Measurements from ENCODE around the gene RHBG. TPM values are rescaled to one million over a fixed set of nuclear protein-coding genes. Genes with fewer than 3 reads are reported as not detected.
"Not testable (repeated sequence)": the region's sequence is repeated elsewhere in the genome, so short reads cannot be mapped to it uniquely, and the experiment has no call there.

Gene RHBG
- total and polyA plus RNA-seq, 2 donors (not counting 1 experiment from before 2014, with no cell fraction given), result not detected

GRCh38 chr1:156342166-156342955, 26.6 kb upstream of the RHBG start:
- peaks cover 23% of the 10 kb centered on the region for H3K27me3 Mint-ChIP-seq
- Histone ChIP-seq H3K4me3 (ENCODE audit: control extremely low read depth in 1 of 5, extremely low read depth in 1 of 5, insufficient read depth in 1 of 5, low read depth in 2 of 5, low read length in 4 of 5) (no peak overlapping the region), H3K79me2 (ENCODE audit: control insufficient read depth, insufficient read depth, low read length) (peaks cover 7% of the 10 kb centered on the region), H3K36me3 (replicated peaks in 1 of 2; ENCODE audit: control extremely low read depth in 1 of 2, control insufficient read depth in 1 of 2, extremely low read depth in 1 of 2, insufficient read depth in 2 of 2, low read length in 1 of 2) (no peaks in the 10 kb centered on the region), H3K4me2 (replicated peaks; ENCODE audit: low read depth, low read length, poor library complexity, severe bottlenecking) (no peak overlapping the region), H3K9ac (ENCODE audit: low read length) (no peak overlapping the region), H3K4me1 (ENCODE audit: control insufficient read depth in 2 of 2, insufficient read depth in 2 of 2, low read length in 2 of 2) (peaks cover 2 to 5% of the 10 kb centered on the region in 2 donors), H3K9me3 (ENCODE audit: control extremely low read depth in 1 of 3, control insufficient read depth in 2 of 3, insufficient read depth in 1 of 3, low read length in 2 of 3) (no peaks in the 10 kb centered on the region), H2AFZ (ENCODE audit: insufficient read depth, low read depth, low read length, poor library complexity, severe bottlenecking) (no peak overlapping the region), H3K27ac (ENCODE audit: low read length in 2 of 2) (no peak overlapping the region), H3K27me3 (replicated peaks in 1 of 4; ENCODE audit: control extremely low read depth in 1 of 4, control insufficient read depth in 3 of 4, insufficient read depth in 4 of 4, low read length in 3 of 4) (peaks cover 0 to 14% (median 2%) of the 10 kb centered on the region in 4 experiments), H4K20me1 (ENCODE audit: control insufficient read depth, insufficient read depth, low read length, poor library complexity, severe bottlenecking) (no peaks in the 10 kb centered on the region)
- intact Hi-C loops (cut with micrococcal nuclease), result no loop called here
- ChIA-PET POLR2A (no interaction called here), CTCF (interaction anchor here (0.6 to 1.5 kb wide), 5 partner anchors 14 to 393 kb away, joined by 3 to 4 read pairs (median 3); no protein-coding TSS in a partner anchor)
- DNase-seq (no peak), ATAC-seq (ENCODE audit: low read depth) (no peak)
- TF ChIP-seq CTCF (IDR thresholded peaks at IDR 0.05) (no peak), EZH2 (IDR thresholded peaks at IDR 0.05; ENCODE audit: borderline replicate concordance, insufficient read depth, low read depth, low read length, poor library complexity, severe bottlenecking) (no peak)
- peaks cover 12% of the 10 kb centered on the region for H3K4me1 Mint-ChIP-seq
- H3K9me3 Mint-ChIP-seq (ENCODE audit: insufficient read depth), result no peaks in the 10 kb centered on the region
- H3K4me3 Mint-ChIP-seq, result no peak overlapping the region
- no CpG with 5 or more reads among the region's 1 CpG for WGBS (ENCODE audit: insufficient coverage)
- no peak overlapping the region for H3K27ac Mint-ChIP-seq

GRCh38 chr1:156344409-156344808, 24.6 kb upstream of the RHBG start:
- peaks cover 24% of the 10 kb centered on the region for H3K27me3 Mint-ChIP-seq
- H3K27ac Mint-ChIP-seq, result no peak overlapping the region
- Histone ChIP-seq H2AFZ (ENCODE audit: insufficient read depth, low read depth, low read length, poor library complexity, severe bottlenecking) (no peak overlapping the region), H3K36me3 (replicated peaks in 1 of 2; ENCODE audit: control extremely low read depth in 1 of 2, control insufficient read depth in 1 of 2, extremely low read depth in 1 of 2, insufficient read depth in 2 of 2, low read length in 1 of 2) (no peaks in the 10 kb centered on the region), H3K4me1 (ENCODE audit: control insufficient read depth in 2 of 2, insufficient read depth in 2 of 2, low read length in 2 of 2) (no peaks in the 10 kb centered on the region), H3K4me3 (ENCODE audit: control extremely low read depth in 1 of 5, extremely low read depth in 1 of 5, insufficient read depth in 1 of 5, low read depth in 2 of 5, low read length in 4 of 5) (no peak overlapping the region), H3K9me3 (ENCODE audit: control extremely low read depth in 1 of 3, control insufficient read depth in 2 of 3, insufficient read depth in 1 of 3, low read length in 2 of 3) (no peaks in the 10 kb centered on the region), H3K27me3 (replicated peaks in 1 of 4; ENCODE audit: control extremely low read depth in 1 of 4, control insufficient read depth in 3 of 4, insufficient read depth in 4 of 4, low read length in 3 of 4) (peaks cover 0 to 17% (median 5%) of the 10 kb centered on the region in 4 experiments), H3K79me2 (ENCODE audit: control insufficient read depth, insufficient read depth, low read length) (no peaks in the 10 kb centered on the region), H3K27ac (ENCODE audit: low read length in 2 of 2) (no peak overlapping the region), H4K20me1 (ENCODE audit: control insufficient read depth, insufficient read depth, low read length, poor library complexity, severe bottlenecking) (no peaks in the 10 kb centered on the region), H3K4me2 (replicated peaks; ENCODE audit: low read depth, low read length, poor library complexity, severe bottlenecking) (no peak overlapping the region), H3K9ac (ENCODE audit: low read length) (no peak overlapping the region)
- intact Hi-C loops (cut with micrococcal nuclease), result no loop called here
- DNase-seq, result no peak
- ATAC-seq (ENCODE audit: low read depth), result no peak
- no peaks in the 10 kb centered on the region for H3K9me3 Mint-ChIP-seq (ENCODE audit: insufficient read depth)
- no peak overlapping the region for H3K4me3 Mint-ChIP-seq
- ChIA-PET CTCF (interaction anchor here (0.5 to 2.0 kb wide), 4 partner anchors 15 to 278 kb away, joined by 3 to 7 read pairs (median 4); no protein-coding TSS in a partner anchor), POLR2A (no interaction called here)
- WGBS (ENCODE audit: insufficient coverage), result no CpG with 5 or more reads among the region's 3 CpGs
- no peaks in the 10 kb centered on the region for H3K4me1 Mint-ChIP-seq
- no peak for TF ChIP-seq EZH2 (IDR thresholded peaks at IDR 0.05; ENCODE audit: borderline replicate concordance, insufficient read depth, low read depth, low read length, poor library complexity, severe bottlenecking)

GRCh38 chr1:156346035-156346434, 23.0 kb upstream of the RHBG start:
- H3K27me3 ChIP-seq (replicated peaks in 1 of 4; ENCODE audit: control extremely low read depth in 1 of 4, control insufficient read depth in 3 of 4, insufficient read depth in 4 of 4, low read length in 3 of 4), result peaks cover 0 to 17% (median 5%) of the 10 kb centered on the region in 4 experiments
- H4K20me1 ChIP-seq (ENCODE audit: control insufficient read depth, insufficient read depth, low read length, poor library complexity, severe bottlenecking); H3K4me1 ChIP-seq (ENCODE audit: control insufficient read depth in 2 of 2, insufficient read depth in 2 of 2, low read length in 2 of 2); H3K4me3 Mint-ChIP-seq; DNase-seq; H3K4me1 Mint-ChIP-seq; H2AFZ ChIP-seq (ENCODE audit: insufficient read depth, low read depth, low read length, poor library complexity, severe bottlenecking); H3K36me3 ChIP-seq (replicated peaks in 1 of 2; ENCODE audit: control extremely low read depth in 1 of 2, control insufficient read depth in 1 of 2, extremely low read depth in 1 of 2, insufficient read depth in 2 of 2, low read length in 1 of 2); H3K27ac Mint-ChIP-seq; POLR2A ChIA-PET; H3K4me3 ChIP-seq (ENCODE audit: control extremely low read depth in 1 of 5, extremely low read depth in 1 of 5, insufficient read depth in 1 of 5, low read depth in 2 of 5, low read length in 4 of 5); H3K9ac ChIP-seq (ENCODE audit: low read length); ATAC-seq (ENCODE audit: low read depth); H3K27ac ChIP-seq (ENCODE audit: low read length in 2 of 2); H3K4me2 ChIP-seq (replicated peaks; ENCODE audit: low read depth, low read length, poor library complexity, severe bottlenecking); intact Hi-C loops (cut with micrococcal nuclease); H3K9me3 ChIP-seq (ENCODE audit: control extremely low read depth in 1 of 3, control insufficient read depth in 2 of 3, insufficient read depth in 1 of 3, low read length in 2 of 3); H3K9me3 Mint-ChIP-seq (ENCODE audit: insufficient read depth); H3K79me2 ChIP-seq (ENCODE audit: control insufficient read depth, insufficient read depth, low read length): not testable (repeated sequence)
- H3K27me3 Mint-ChIP-seq, result peaks cover 24% of the 10 kb centered on the region
- no CpG with 5 or more reads among the region's 2 CpGs for WGBS (ENCODE audit: insufficient coverage)
- CTCF ChIA-PET, result interaction anchor here (1.1 kb wide), 1 partner anchor 40 kb away, joined by 3 read pairs; no protein-coding TSS in a partner anchor

All from B cell (primary cell).